GM15510 (cell line): Measurements from ENCODE around the gene OXSR1.

Experiments used
- POLR2A ChIP-seq: IDR thresholded peaks from 3 replicates; pipeline ENCODE4 v1.6.1; 2011; ENCODE audit warnings: borderline replicate concordance; ENCODE audit not compliant: insufficient read length; ENCODE audit errors: extremely low read depth

OXSR1 gene

DNA sequence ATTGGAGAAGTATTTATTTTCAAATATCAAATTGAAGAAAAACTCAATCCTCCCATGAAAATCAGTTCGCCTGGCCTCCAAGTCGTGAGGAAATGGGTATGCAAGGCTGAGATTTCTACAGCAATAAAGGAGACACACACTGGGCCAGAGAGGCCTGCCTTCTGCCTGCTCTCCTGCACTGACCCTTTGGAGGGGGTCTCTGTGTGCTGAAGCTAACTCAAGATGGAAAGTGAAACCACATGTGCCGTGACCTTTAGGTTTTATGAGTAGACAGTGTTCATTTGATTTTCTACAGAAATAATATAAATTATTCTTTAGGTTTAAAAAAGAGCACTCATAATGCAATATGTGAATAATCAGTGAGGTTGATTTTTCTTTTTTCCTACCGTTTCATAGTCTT lies 88.4 kb downstream of the OXSR1 start:
- no peak for TF ChIP-seq POLR2A

DNA sequence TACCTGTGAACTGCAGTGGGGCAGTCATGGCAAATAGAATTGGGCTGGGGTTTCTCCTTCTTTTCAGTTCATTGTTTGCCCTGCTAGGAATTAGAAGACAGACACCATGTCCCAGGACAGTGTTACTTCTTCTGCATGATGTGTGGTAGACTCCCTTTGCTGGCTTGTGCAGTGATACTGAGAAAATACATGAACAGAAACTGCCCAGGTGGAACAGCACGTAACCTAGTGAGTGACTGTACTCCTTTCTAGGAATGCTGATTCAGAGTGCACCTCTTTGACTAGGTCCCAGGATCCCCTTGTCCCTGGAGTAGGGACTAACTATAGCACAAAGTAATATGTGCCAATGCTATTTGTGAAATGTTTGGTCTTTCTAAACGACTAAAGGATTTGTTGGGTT lies 89.5 kb downstream of the OXSR1 start:
- TF ChIP-seq POLR2A, result no peak

DNA sequence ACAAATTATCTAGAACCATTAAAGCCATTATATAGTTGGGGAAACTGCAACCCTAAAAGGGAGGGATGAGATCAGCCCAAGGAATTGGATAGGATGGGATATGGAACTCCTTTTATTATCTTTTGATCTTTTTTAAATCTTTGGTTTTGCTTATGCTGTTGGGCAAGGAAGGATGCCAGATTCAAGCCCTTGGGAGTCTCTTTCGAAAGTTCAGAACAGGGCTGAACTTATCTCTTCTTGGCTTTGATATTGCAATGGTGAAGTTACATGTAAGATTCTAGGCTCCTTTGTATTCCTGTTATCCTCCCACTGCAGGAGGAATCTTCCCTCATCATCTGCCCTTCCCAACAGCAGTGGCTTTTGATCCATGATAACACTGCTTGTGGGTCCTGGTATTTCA lies 90.3 kb downstream of the OXSR1 start:
- no peak for TF ChIP-seq POLR2A

DNA sequence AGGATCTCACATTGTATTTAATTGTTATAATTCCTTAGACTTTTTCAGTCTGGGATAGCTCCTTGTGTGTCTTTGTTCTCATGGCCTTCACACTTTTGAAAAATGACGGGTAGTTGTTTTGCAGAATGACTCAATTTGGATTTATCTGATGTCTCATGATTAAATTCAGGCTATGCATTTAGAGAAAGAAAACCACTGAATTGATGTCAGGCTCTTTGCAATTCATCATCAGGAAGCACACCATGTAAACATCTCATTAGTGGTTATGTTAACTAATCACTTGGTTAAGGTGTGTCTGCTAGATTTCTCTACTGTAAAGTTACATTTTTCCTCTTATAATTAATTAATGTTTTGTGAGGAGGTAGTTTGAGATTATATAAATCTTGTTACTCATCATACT lies 92.2 kb downstream of the OXSR1 start:
- TF ChIP-seq POLR2A, result no peak

DNA sequence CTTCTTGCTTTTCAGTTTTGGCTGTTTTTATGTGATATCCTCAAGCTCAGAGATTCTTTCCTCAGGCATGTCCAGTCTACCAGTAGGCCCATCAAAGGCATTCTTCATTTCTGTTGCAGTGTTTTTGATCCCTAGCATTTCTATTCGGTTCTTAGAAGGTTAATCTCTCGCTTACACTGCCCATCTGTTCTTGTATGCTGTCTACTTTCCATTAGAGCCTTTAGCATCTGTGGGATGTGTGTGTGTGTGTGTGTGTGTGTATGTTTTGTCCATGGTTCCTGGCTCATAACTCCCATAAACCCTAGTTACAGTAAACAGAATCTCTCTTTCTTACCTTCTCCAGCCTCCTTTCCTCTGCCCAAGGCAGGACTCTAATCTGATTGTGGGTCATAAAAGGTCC lies 95.1 kb downstream of the OXSR1 start:
- no peak for TF ChIP-seq POLR2A

DNA sequence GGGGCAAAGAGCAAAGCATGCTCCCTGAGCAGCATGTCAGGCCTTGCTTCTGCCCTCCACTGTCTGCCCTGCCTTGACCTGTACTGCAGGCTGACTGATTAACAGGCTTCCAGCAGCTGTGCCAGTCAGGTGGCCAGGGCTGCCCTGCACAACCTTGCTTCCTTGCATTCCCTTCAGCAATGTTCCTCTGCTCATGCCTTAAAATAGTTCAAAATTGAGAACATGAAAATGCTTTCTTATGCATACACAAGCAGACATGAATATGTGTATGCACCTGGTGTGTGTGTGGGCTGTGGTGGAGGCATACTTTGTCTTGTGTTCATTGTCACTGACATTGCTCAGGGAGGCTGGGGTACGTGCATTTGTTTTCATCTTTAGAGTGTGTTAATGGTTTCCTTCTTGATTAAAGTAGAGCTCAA lies 99.0 kb downstream of the OXSR1 start:
- no peak for TF ChIP-seq POLR2A

DNA sequence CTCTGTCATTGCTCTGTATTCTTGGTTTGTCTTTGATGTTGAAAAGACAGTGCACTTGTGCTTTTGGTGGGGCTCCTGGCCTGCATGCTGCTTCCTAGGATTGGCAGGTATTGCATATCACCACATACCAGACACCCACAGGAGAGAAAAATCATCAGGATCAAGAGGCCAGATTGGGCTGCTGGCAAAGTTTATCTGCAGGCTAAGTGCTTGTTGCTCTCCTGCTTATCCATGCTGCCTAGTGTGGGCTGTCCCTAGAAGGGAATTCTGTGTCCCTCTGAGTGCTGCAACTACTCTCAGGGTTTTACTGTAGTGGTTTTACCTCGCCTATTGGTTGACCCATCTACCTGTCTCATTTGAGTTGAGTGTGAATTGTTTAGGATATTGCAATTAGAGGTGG lies 99.4 kb downstream of the OXSR1 start:
- no peak for TF ChIP-seq POLR2A

DNA sequence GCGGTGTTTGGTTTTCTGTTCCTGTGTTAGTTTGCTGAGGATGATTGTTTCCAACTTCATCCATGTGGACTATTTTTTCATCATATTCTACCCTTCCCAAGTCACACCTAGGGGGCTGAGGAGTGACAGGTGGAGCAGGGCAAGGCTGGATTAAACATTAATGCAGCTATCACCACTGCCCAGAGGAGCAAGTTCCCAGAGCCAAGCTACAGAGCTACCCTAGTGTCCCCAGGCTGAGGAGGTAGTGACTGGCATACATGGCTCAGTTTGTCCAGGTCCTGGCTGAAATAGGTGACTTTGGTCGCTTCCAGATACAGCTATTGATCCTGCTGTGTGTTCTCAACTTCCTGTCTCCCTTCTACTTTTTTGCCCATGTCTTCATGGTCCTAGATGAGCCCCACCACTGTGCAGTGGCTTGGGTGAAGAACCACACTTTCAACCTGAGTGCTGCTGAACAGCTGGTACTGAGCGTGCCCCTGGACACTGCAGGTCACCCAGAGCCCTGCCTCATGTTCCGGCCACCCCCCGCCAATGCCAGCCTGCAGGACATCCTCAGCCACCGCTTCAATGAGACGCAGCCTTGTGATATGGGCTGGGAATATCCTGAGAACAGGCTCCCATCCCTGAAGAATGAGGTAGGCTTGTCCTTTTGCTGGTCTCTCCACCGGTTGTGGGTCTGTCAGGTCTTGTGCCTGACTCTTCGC lies 100.4 kb downstream of the OXSR1 start, which contains the start of gene SLC22A13:
TSS of gene SLC22A13 (plus strand) at position 209 of the 704 bp plus-strand sequence. CDS start at position 258, 49 bp downstream.
- TF ChIP-seq POLR2A, result no peak

DNA sequence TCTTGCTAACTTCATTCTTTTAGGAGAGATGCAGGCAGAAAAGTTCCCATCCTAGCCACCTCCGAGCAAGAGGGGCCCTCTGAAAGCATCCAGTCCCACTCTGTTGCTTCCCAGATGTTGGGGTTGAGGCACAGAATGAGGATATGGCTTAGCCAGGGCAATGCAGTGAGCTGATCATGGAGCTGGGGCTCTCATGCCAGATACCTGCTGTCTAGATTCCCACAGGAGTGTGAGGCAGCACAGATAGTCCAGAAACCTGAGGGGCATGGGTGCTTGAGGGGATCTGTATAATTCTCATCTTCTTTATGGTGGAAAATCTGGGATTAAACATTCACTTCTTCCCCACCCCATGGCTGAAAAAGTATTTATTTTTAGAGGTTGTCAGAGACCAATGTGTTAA lies 101.5 kb downstream of the OXSR1 start:
- TF ChIP-seq POLR2A, result no peak

DNA sequence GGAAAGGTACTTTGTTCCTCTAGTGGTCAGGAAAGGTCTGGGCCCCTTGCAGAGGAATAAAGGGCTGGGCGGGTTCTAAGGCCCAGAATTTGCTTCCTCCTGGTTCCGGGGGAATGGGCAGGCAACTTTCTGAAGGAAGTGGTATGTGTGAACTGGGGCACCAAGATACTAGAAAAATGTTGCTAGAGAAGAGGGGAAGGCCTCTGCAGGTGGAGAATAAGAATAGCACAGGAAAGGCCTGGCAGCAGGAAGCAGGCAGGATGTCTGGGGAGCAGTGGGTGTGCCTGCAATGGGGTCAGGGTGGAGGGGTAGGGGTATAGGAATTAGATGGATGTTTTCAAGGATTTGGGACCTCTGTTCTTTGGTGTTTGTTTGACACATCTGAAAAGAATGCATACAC lies 102.3 kb downstream of the OXSR1 start:
- TF ChIP-seq POLR2A, result no peak

DNA sequence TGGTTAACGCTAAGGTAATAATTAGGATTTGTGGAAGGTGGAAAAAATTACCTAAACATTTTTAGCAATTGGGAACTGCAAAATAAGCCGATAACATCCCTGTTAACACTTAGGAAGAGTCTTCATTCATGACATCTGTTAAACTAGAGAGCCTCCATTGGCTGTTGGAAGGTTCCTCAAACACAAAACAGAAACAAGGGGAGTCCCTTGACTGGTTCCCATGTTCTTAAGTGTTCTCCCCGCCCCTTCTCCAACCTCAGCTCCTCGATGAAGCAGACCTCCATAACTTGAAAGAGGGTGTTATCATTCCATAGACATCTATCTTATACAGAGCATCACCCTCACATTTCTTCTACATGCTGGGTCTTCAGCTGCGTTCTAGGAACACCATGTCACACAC lies 102.8 kb downstream of the OXSR1 start:
- TF ChIP-seq POLR2A, result no peak

DNA sequence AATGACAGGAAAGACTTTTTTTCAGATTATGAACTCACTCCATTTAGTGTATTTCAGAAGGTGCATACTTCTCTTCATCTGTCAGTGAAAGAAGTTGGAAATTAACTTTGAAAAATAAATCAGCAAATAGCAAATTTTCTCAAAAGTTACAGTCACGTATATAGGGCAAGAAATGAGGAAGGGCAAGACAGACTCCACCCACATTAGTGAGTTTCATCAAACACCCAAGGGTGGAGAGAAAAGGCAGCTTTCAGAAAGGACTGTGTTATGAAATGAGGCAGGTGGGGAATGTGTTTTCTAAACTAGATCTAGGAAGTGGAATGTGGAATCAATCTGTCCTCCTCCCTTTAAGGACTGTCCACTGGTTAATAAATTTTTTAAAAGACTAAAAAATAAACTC lies 103.2 kb downstream of the OXSR1 start:
- no peak for TF ChIP-seq POLR2A

DNA sequence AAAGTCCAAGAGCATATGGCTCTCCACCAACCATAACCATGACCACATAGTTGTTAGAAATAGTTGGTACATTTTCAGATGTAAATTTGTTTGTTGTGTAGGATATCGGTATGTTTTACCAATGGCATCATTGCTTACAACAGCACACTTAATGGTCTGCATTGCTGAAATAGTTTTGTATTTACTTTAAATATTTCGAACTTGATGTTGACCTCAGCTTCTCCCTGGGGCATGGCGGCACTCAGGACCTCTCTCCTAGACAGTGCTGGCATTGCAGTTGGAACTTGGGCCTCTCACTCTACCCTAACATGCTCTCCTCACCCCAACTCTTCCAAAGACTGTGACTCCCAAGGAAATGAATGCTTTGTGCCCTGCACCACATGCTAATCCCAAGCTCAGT lies 105.3 kb downstream of the OXSR1 start:
- TF ChIP-seq POLR2A, result no peak

DNA sequence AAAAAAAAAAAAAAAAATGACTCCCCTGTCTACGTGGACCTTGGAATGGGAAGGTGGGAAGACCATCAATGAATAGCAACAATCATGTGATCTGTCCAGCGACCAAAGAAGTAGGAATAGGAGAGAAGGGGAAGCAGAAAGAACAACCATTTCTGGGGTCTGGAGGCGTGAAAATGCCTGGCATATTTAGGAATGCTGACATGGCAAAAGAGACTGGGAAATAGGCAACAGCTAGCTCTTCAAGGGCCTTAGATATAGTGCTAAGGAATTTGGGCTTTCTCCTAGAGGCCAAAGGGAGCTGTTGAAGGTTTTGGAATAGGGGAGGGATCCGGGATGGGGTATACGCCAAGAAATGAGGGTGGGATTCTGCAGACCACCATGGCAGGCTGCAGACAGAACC lies 106.2 kb downstream of the OXSR1 start:
- no peak for TF ChIP-seq POLR2A

DNA sequence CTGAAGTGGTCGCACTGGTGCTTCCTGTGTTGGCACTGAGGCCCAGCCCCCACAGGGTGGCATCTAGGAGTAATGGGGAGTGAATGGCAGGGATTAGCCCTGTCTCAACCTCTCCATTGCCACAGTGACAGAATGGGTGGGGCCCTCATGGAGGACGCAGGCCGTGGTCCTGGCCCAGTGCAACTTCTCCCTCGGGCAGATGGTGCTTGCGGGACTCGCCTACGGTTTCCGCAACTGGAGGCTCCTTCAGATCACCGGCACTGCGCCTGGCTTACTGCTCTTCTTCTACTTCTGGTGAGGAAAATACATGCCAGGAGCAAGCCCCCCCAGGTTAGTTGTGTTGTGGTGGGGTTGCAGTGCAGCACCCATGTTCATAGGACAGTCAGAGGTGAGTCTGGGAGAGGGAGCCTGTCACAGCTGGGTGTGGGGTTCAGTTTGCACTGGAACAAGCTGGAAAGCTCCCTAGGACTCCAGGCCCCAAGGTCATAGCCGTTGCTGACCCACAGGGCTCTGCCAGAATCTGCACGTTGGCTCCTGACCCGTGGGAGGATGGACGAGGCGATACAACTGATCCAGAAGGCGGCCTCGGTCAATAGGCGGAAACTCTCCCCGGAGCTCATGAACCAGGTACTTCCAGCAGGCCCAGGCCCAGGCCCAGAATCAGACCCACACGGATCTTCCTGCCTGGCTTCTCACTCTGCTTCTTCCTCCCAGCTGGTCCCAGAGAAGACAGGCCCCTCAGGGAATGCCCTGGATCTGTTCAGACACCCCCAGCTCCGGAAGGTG lies 109.7 kb downstream of the OXSR1 start:
- TF ChIP-seq POLR2A, result no peak

DNA sequence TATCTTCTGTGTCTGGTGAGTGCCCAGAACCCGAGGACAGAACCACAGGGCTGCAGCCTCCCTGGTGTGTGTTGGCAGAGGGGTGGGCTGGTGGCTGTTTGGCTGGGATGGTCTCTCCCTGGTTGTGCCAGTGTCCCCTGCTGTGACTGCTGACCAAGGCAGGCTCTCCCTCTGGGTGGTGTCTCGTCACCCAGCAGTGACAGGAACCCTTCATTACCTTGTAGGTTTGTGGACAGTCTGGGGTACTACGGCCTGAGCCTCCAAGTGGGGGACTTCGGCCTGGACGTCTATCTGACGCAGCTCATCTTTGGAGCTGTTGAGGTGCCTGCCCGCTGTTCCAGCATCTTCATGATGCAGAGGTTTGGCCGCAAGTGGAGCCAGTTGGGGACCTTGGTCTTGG lies 110.3 kb downstream of the OXSR1 start:
- TF ChIP-seq POLR2A, result no peak

DNA sequence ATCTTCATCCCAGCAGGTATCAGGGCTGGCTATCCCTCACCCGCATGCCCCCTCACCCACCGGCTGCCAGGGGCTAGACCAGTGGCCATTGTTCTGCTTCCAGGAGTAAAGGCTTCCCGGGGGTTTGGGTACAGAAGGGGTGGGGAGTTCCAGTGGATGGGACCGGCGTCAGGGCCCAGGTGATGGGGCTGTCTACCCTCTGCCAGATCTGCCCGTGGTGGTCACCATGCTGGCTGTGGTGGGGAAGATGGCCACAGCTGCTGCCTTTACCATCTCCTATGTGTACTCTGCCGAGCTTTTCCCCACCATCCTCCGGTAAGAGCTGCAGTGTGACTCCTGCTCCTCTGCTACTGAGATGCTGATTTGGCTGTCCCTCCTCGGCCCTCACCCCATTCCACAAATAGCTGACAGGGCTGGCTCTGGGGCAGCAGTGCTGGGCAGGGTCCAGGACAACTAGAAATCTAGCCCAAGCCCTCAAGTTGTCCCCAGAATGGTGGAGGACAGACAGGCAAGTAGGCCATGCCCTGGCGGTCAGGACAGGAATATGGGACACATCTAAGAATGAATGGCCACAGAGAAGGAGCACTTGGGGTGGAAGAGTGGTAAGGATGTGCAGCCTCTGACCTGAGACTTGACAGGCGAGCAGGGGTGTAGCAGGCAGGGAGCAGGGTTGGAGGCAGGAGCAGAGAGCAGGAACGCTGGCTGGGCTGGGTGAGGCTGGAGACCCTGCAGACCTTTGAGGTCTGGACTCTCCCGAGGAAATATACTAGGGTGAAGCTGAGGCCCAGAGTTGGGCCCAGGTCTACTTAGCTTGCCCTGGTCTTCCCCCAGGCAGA lies 111.0 kb downstream of the OXSR1 start:
- no peak for TF ChIP-seq POLR2A
